GM18873 (cell line): ENCODE measurements around the gene TAF1B.
"Not testable (repeated sequence)": the region's sequence is repeated elsewhere in the genome, so short reads cannot be mapped to it uniquely, and the experiment has no call there.

Experiments
- ATAC-seq: cut with Tn5 transposase; IDR thresholded peaks from one replicate; pipeline ENCODE4 v1.9.1; 2021; ENCODE audit warnings: mild to moderate bottlenecking, moderate library complexity, moderate number of reproducible peaks; ENCODE audit not compliant: unreplicated experiment, low FRiP score

Gene TAF1B

GRCh38 chr2:9927020-9927419 is 83.7 kb downstream of the TAF1B start:
- not testable (repeated sequence) for ATAC-seq

- ATAC-seq: no peak
Measured at GRCh38 chr2:9937258-9937657, 94.0 kb downstream of the TAF1B start.

GRCh38 chr2:9937968-9938367 is 94.7 kb downstream of the TAF1B start:
- no peak for ATAC-seq

- no peak for ATAC-seq
Measured at GRCh38 chr2:9939587-9940485, 96.6 kb downstream of the TAF1B start.

GRCh38 chr2:9941196-9941995 is 98.1 kb downstream of the TAF1B start:
- ATAC-seq: no peak

GRCh38 chr2:9941996-9942390 is 98.7 kb downstream of the TAF1B start:
- no peak for ATAC-seq

- ATAC-seq: no peak
Measured at GRCh38 chr2:9944330-9944758, 101.1 kb downstream of the TAF1B start.

- no peak for ATAC-seq
Measured at GRCh38 chr2:9945596-9945995, 102.3 kb downstream of the TAF1B start.

GRCh38 chr2:9946076-9946475 is 102.8 kb downstream of the TAF1B start:
- ATAC-seq: no peak

- no peak for ATAC-seq
Measured at GRCh38 chr2:9946818-9947217, 103.5 kb downstream of the TAF1B start.

- no peak for ATAC-seq
Measured at GRCh38 chr2:9948721-9949120, 105.4 kb downstream of the TAF1B start.

GRCh38 chr2:9949239-9949991 is 106.1 kb downstream of the TAF1B start:
- no peak for ATAC-seq

- ATAC-seq: no peak
Measured at GRCh38 chr2:9949992-9950520, 106.8 kb downstream of the TAF1B start.

GRCh38 chr2:9950521-9951271 is 107.4 kb downstream of the TAF1B start:
- ATAC-seq: peak; percentile 7

GRCh38 chr2:9951272-9951521 is 107.9 kb downstream of the TAF1B start:
- no peak for ATAC-seq

GRCh38 chr2:9951522-9952285 is 108.4 kb downstream of the TAF1B start, which contains the start of gene GRHL1:
GRHL1 (plus strand) TSS chr2:9951693; CDS start chr2:9951834, 141 bp downstream.
- ATAC-seq: peak; percentile 81

- ATAC-seq: no peak
Measured at GRCh38 chr2:9952286-9952737, 109.0 kb downstream of the TAF1B start.

GRCh38 chr2:9952856-9953503 is 109.7 kb downstream of the TAF1B start:
- no peak for ATAC-seq

- no peak for ATAC-seq
Measured at GRCh38 chr2:9954136-9954535, 110.9 kb downstream of the TAF1B start.
